ENCODE results near the gene C19orf12. TPM values are rescaled to one million over a fixed set of nuclear protein-coding genes. Genes with fewer than 3 reads are reported as not detected.

Gene C19orf12
- total and polyA plus RNA-seq, 2 of the 4 experiments (the other 2 are of a cell fraction) = 16.3 to 24.0 TPM

DNA sequence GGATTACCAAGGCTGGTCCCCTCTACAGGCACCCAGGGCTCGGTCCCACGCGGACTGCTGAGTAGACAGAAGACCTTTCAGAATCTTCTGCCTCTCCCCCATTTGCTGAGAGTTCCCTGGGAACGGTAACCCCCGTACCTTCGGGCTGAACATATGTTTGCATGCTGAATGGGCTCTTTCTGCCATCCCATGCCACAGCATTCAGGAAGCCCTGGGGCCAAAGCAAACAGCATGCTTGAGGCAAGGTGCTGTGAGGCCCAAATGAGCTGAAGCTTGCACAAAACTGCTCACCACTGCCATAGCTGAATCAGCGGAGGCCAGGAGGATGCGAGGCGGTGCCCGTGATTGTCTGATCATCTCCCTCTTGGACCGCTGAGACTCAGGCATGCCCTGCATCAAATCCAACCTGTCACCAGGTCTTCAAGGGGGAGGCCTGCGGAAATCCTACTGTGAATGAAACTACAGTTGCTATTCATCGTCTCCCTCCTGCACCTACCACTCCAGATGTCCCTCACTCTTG is 16.3 kb upstream of the C19orf12 start:
- TF ChIP-seq MXI1 (IDR thresholded peaks at IDR 0.05; ENCODE audit: borderline replicate concordance, low read depth, low read length) = no peak
- TF ChIP-seq RAD21 (IDR thresholded peaks at IDR 0.05; ENCODE audit: low read length) = no peak
- no peak for TF ChIP-seq RCOR1 (IDR thresholded peaks at IDR 0.05; ENCODE audit: insufficient replicate concordance, low read length)
- no peak for TF ChIP-seq MAZ (IDR thresholded peaks at IDR 0.05; ENCODE audit: borderline replicate concordance, low read depth, low read length)
- TF ChIP-seq NFE2L2 (IDR thresholded peaks at IDR 0.05; ENCODE audit: low read depth, low read length) = no peak
- TF ChIP-seq RFX5 (IDR thresholded peaks at IDR 0.05; ENCODE audit: low read depth, low read length) = no peak
- no peak for TF ChIP-seq CHD1 (IDR thresholded peaks at IDR 0.05; ENCODE audit: low read depth, low read length)
- no peak for TF ChIP-seq BHLHE40 (IDR thresholded peaks at IDR 0.05; ENCODE audit: low read depth, low read length)
- TF ChIP-seq MAFK (IDR thresholded peaks at IDR 0.05; ENCODE audit: low read depth, low read length) = no peak
- no peak for TF ChIP-seq POLR2A (IDR thresholded peaks at IDR 0.05; ENCODE audit: low read depth, low read length)
- TF ChIP-seq, protein P1, sequence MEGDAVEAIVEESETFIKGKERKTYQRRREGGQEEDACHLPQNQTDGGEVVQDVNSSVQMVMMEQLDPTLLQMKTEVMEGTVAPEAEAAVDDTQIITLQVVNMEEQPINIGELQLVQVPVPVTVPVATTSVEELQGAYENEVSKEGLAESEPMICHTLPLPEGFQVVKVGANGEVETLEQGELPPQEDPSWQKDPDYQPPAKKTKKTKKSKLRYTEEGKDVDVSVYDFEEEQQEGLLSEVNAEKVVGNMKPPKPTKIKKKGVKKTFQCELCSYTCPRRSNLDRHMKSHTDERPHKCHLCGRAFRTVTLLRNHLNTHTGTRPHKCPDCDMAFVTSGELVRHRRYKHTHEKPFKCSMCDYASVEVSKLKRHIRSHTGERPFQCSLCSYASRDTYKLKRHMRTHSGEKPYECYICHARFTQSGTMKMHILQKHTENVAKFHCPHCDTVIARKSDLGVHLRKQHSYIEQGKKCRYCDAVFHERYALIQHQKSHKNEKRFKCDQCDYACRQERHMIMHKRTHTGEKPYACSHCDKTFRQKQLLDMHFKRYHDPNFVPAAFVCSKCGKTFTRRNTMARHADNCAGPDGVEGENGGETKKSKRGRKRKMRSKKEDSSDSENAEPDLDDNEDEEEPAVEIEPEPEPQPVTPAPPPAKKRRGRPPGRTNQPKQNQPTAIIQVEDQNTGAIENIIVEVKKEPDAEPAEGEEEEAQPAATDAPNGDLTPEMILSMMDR (conservative IDR thresholded peaks at IDR 0.05; ENCODE audit: low read depth, low read length) = no peak
- TF ChIP-seq, protein P2, sequence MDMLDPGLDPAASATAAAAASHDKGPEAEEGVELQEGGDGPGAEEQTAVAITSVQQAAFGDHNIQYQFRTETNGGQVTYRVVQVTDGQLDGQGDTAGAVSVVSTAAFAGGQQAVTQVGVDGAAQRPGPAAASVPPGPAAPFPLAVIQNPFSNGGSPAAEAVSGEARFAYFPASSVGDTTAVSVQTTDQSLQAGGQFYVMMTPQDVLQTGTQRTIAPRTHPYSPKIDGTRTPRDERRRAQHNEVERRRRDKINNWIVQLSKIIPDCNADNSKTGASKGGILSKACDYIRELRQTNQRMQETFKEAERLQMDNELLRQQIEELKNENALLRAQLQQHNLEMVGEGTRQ (IDR thresholded peaks at IDR 0.05; ENCODE audit: low read depth, low read length) = no peak
- no peak for TF ChIP-seq CEBPB (IDR thresholded peaks at IDR 0.05; ENCODE audit: low read depth, low read length)
- TF ChIP-seq FOS (IDR thresholded peaks at IDR 0.05; ENCODE audit: low read depth, low read length) = no peak
- ATAC-seq (ENCODE audit: low read depth) = no peak
- H3K14ac ChIP-seq (replicated peaks; ENCODE audit: low read depth, low read length) = no peak overlapping the region
- H2BK20ac ChIP-seq (ENCODE audit: low read depth, low read length) = no peak overlapping the region
- no peak overlapping the region for H2BK120ac ChIP-seq (ENCODE audit: low read depth, low read length)
- no peak for DNase-seq
- H3K23ac ChIP-seq (ENCODE audit: low read depth, low read length) = no peak overlapping the region
- H2BK15ac ChIP-seq (ENCODE audit: low read depth, low read length) = no peak overlapping the region
- H3K18ac ChIP-seq (ENCODE audit: low read depth, low read length) = no peak overlapping the region
- H3K9me3 ChIP-seq (ENCODE audit: control insufficient read depth, insufficient read depth, low read length) = no peaks in the 10 kb centered on the region
- H3K9ac ChIP-seq (ENCODE audit: low read depth, low read length) = no peak overlapping the region
- H3K4me3 ChIP-seq (ENCODE audit: insufficient read depth, low read depth, low read length) = no peak overlapping the region
- POLR2A ChIA-PET (ENCODE audit: unreplicated experiment) = no interaction called here
- no peaks in the 10 kb centered on the region for H3K36me3 ChIP-seq (ENCODE audit: control insufficient read depth, insufficient read depth, low read length)
- intact Hi-C loops (cut with micrococcal nuclease) (no loop called here), in situ Hi-C loops (cut with MboI; ENCODE audit: low sequenced_read_pairs) (no loop called here), dilution Hi-C loops (cut with HindIII; ENCODE audit: low sequenced_read_pairs, unreplicated experiment) (no loop called here)
- H3K9me1 ChIP-seq (ENCODE audit: insufficient read depth, low read length) = no peaks in the 10 kb centered on the region
- no peak overlapping the region for H4K8ac ChIP-seq (ENCODE audit: low read depth in 2 of 2, low read length in 2 of 2)
- CTCF ChIA-PET = no interaction called here
- no peak overlapping the region for H2AK5ac ChIP-seq (ENCODE audit: low read depth, low read length)
- H3K79me1 ChIP-seq (ENCODE audit: low read depth in 1 of 2, low read length in 2 of 2) = no peaks in the 10 kb centered on the region
- H3K4ac ChIP-seq (ENCODE audit: low read depth, low read length) = no peak overlapping the region
- BruUV-seq (replicated peaks) = no TSS peak
- no peak overlapping the region for H4K5ac ChIP-seq (ENCODE audit: low read depth, low read length)
- H3K56ac ChIP-seq (ENCODE audit: extremely low read depth, insufficient read depth, low read length) = no peak overlapping the region
- H2BK5ac ChIP-seq (ENCODE audit: low read depth, low read length, poor library complexity, severe bottlenecking) = no peak overlapping the region
- no peaks in the 10 kb centered on the region for H4K20me1 ChIP-seq (ENCODE audit: insufficient read depth, low read length)
- H2AK9ac ChIP-seq (replicated peaks; ENCODE audit: low read depth, low read length, poor library complexity) = no peak overlapping the region
- H3K27ac ChIP-seq (ENCODE audit: insufficient read depth, low read length) = no peak overlapping the region
- H3K4me1 ChIP-seq (ENCODE audit: control insufficient read depth, insufficient read depth, low read length) = no peaks in the 10 kb centered on the region
- H3K4me2 ChIP-seq (ENCODE audit: low read depth, low read length) = no peak overlapping the region
- H4K91ac ChIP-seq (ENCODE audit: insufficient read depth, low read depth, low read length) = no peak overlapping the region
- 88% methylated on average over 4 of the region's 13 CpGs; no CpG with 5 or more reads in 1 of the 2 experiments for WGBS, 2 experiments (ENCODE audit: extremely low coverage in 2 of 2, insufficient read length in 1 of 2)
- peak overlapping the region; percentile 49 for H2AFZ ChIP-seq (replicated peaks; ENCODE audit: low read length, poor library complexity)
- peaks cover 15% of the 10 kb centered on the region for H3K27me3 ChIP-seq (ENCODE audit: control insufficient read depth, insufficient read depth, low read length)
